HepG2 (cell line): ENCODE results near the gene PDGFA. TPM values are rescaled to one million over a fixed set of nuclear protein-coding genes. Genes with fewer than 3 reads are reported as not detected.

Experiments used
- CSRNP1 ChIP-seq: sonication (generic); formaldehyde crosslinking; IDR thresholded peaks from 2 replicates; pipeline ENCODE4 v1.8.1; 2023; ENCODE audit warnings: mild to moderate bottlenecking, missing genetic modification reagents
- ELF4 ChIP-seq: sonication (generic); formaldehyde crosslinking; IDR thresholded peaks from 2 replicates; pipeline ENCODE4 v1.5.0; 2020; ENCODE audit warnings: missing genetic modification reagents, mild to moderate bottlenecking, moderate library complexity, borderline replicate concordance
- ESRRA ChIP-seq: sonication (generic); formaldehyde crosslinking; IDR thresholded peaks from 2 replicates; pipeline ENCODE4 v1.5.1; 2020; ENCODE audit warnings: mild to moderate bottlenecking, low read depth, missing genetic modification reagents
- FOXK1 ChIP-seq: sonication (generic); formaldehyde crosslinking; IDR thresholded peaks from 2 replicates; pipeline ENCODE4 v1.4.0; 2020; ENCODE audit warnings: low read depth, missing genetic modification reagents, borderline replicate concordance
- HCFC1 ChIP-seq: fragments of 150-350 bp; IDR thresholded peaks from 2 replicates; pipeline ENCODE4 v1.6.1; 2014; ENCODE audit warnings: low read depth, low read length
- HNRNPL ChIP-seq: fragments of 200-400 bp; formaldehyde crosslinking; IDR thresholded peaks from 2 replicates; pipeline ENCODE4 v1.6.1; 2017; ENCODE audit warnings: mild to moderate bottlenecking, low read depth, low read length
- KLF9 ChIP-seq: IDR thresholded peaks from 2 replicates; pipeline ENCODE4 v1.6.1; 2016; ENCODE audit warnings: low read depth
- LCORL ChIP-seq, 2 experiments: fragments of 450-650 bp in 1 of 2; sonication (generic) in 1 of 2; formaldehyde crosslinking in 1 of 2; IDR thresholded peaks; 2 replicates each; pipeline versions ENCODE4 v1.5.0 to v1.6.1; 2017 to 2020; ENCODE audit warnings: antibody characterized with exemption in 1 of 2, missing genetic modification reagents in 1 of 2
- MAFF ChIP-seq: IDR thresholded peaks from 2 replicates; pipeline ENCODE4 v1.6.1; 2011; ENCODE audit warnings: low read depth, low read length, improper control_type of control experiment
- PCBP2 ChIP-seq: fragments of 200-400 bp; formaldehyde crosslinking; optimal IDR thresholded peaks from 2 replicates; pipeline ENCODE3; 2018; ENCODE audit warnings: low read length, low read depth; ENCODE audit not compliant: poor library complexity, severe bottlenecking
- PREB ChIP-seq: sonication (generic); formaldehyde crosslinking; IDR thresholded peaks from 2 replicates; pipeline ENCODE4 v1.4.0; 2020; ENCODE audit warnings: missing genetic modification reagents
- RFX5 ChIP-seq: IDR thresholded peaks from 2 replicates; pipeline ENCODE4 v1.6.1; 2011; ENCODE audit warnings: low read depth, low read length, improper control_type of control experiment
- RFXAP ChIP-seq: sonication (generic); formaldehyde crosslinking; IDR thresholded peaks from 2 replicates; pipeline ENCODE4 v1.4.0; 2020; ENCODE audit warnings: missing genetic modification reagents, borderline replicate concordance
- SIX1 ChIP-seq: sonication (generic); formaldehyde crosslinking; IDR thresholded peaks from 2 replicates; pipeline ENCODE4 v1.4.0; 2020; ENCODE audit warnings: missing genetic modification reagents, borderline replicate concordance
- SKI ChIP-seq: fragments of 450-650 bp; IDR thresholded peaks from one replicate; pipeline ENCODE4 v1.6.1; 2018; ENCODE audit warnings: mild to moderate bottlenecking; ENCODE audit not compliant: partially characterized antibody
- ZNF12 ChIP-seq: sonication (generic); formaldehyde crosslinking; IDR thresholded peaks from 2 replicates; pipeline ENCODE4 v1.5.0; 2020; ENCODE audit warnings: missing genetic modification reagents
- ZNF205 ChIP-seq: IDR thresholded peaks from 2 replicates; pipeline ENCODE4 v1.6.1; 2018; ENCODE audit warnings: missing biosample characterization, missing genetic modification reagents
- ZNF225 ChIP-seq: sonication (generic); formaldehyde crosslinking; IDR thresholded peaks from 2 replicates; pipeline ENCODE4 v1.4.0; 2020; ENCODE audit warnings: mild to moderate bottlenecking, missing genetic modification reagents
- ZNF703 ChIP-seq: sonication (generic); formaldehyde crosslinking; IDR thresholded peaks from 2 replicates; pipeline ENCODE4 v1.5.1; 2020; ENCODE audit warnings: missing genetic modification reagents, mild to moderate bottlenecking, moderate library complexity, borderline replicate concordance
- ZNF878 ChIP-seq: sonication (generic); formaldehyde crosslinking; IDR thresholded peaks from 2 replicates; pipeline ENCODE4 v1.8.1; 2023; ENCODE audit warnings: mild to moderate bottlenecking, missing genetic modification reagents, moderate library complexity
- polyA plus RNA-seq, 8 experiments: library from polyadenylated mRNA; depleted of rRNA in 3 of 8; stranded (reverse) in 7 of 8; unstranded in 1 of 8; fragments of >200 nt; fragmentation: Illumina TruSeq in 4 of 8; extraction: Trizol in 4 of 8; gene quantifications; 2 replicates each; pipeline versions ENCODE4 v1.2.1 to v1.2.3, GENCODE V29; 2011 to 2016; ENCODE audit warnings: low read depth in 4 of 8, missing spikeins in 1 of 8, mixed read lengths in 1 of 8; ENCODE audit not compliant: insufficient read depth in 1 of 8
- total RNA-seq, 5 experiments: library from RNA; depleted of rRNA; stranded (reverse); fragments of >200 nt; fragmentation: Illumina TruSeq; extraction: Trizol; gene quantifications; 2 replicates each; pipeline ENCODE4 v1.2.3, GENCODE V29; 2016; ENCODE audit warnings: low read depth in 1 of 5

The PDGFA gene
- total and polyA plus RNA-seq, 2 of the 13 experiments (the other 11 are each of a cell fraction or from before 2014, with no cell fraction given) = 1.5 to 3.4 TPM

GRCh38 chr7:542713-543500 is 23.3 kb upstream of the PDGFA start (continued):
- TF ChIP-seq FOXK1 (CRISPR knock-in tag) = no peak
- TF ChIP-seq ZNF205 = no peak
- no peak for TF ChIP-seq ELF4 (CRISPR knock-in tag)
- no peak for TF ChIP-seq RFX5
- no peak for TF ChIP-seq HCFC1
- TF ChIP-seq ZNF878 (CRISPR knock-in tag) = no peak
- no peak for TF ChIP-seq PCBP2
- TF ChIP-seq KLF9 (CRISPR knock-in tag) = no peak
- no peak for TF ChIP-seq ESRRA (CRISPR knock-in tag)
- TF ChIP-seq CSRNP1 (CRISPR knock-in tag) = no peak
- no peak for TF ChIP-seq ZNF225 (CRISPR knock-in tag)
- TF ChIP-seq ZNF12 (CRISPR knock-in tag) = no peak
- no peak for TF ChIP-seq RFXAP (CRISPR knock-in tag)
- TF ChIP-seq LCORL (IDR thresholded peaks at IDR 0.05) = no peak
- TF ChIP-seq LCORL (CRISPR knock-in tag; IDR thresholded peaks at IDR 0.05) = peak; percentile 76
- TF ChIP-seq SIX1 = no peak
- no peak for TF ChIP-seq PREB
- 0 out of 2 replicates have a peak, but pooled peaks have one; percentile 30 for TF ChIP-seq ZNF703 (CRISPR knock-in tag)
- TF ChIP-seq HNRNPL = 0 out of 2 replicates have a peak, but pooled peaks have one; percentile 15
- TF ChIP-seq SKI = no peak
- TF ChIP-seq MAFF = no peak
